Measurements from ENCODE around the gene CASK. TPM values are rescaled to one million over a fixed set of nuclear protein-coding genes. Genes with fewer than 3 reads are reported as not detected.

CASK gene
- total RNA-seq, 1 donor: 55.4 TPM

GRCh38 chrX:41596596-41596995 is 326.8 kb downstream of the CASK start:
- Histone ChIP-seq H3K4me3 (ENCODE audit: insufficient read depth, low read length) (no peak overlapping the region), H3K4me1 (ENCODE audit: insufficient read depth, low read length) (peaks cover 3% of the 10 kb centered on the region), H3K9me3 (ENCODE audit: low read depth, low read length) (no peaks in the 10 kb centered on the region), H3K27me3 (ENCODE audit: insufficient read depth, low read length) (peaks cover 4% of the 10 kb centered on the region), H2AFZ (ENCODE audit: low read length) (no peak overlapping the region), H4K20me1 (ENCODE audit: insufficient read depth, low read length) (no peaks in the 10 kb centered on the region), H3K79me2 (ENCODE audit: insufficient read depth, low read length) (no peaks in the 10 kb centered on the region), H3K36me3 (ENCODE audit: insufficient read depth, low read length) (no peaks in the 10 kb centered on the region), H3K4me2 (ENCODE audit: insufficient read depth, low read length) (no peak overlapping the region), H3K27ac (ENCODE audit: low read depth, low read length) (no peak overlapping the region)
- no peak for DNase-seq (ENCODE audit: insufficient read length, low spot score, missing footprints)
- TF ChIP-seq CTCF (IDR thresholded peaks at IDR 0.05; ENCODE audit: extremely low read depth, low read depth, low read length): no peak

- TF ChIP-seq CTCF (IDR thresholded peaks at IDR 0.05; ENCODE audit: extremely low read depth, low read depth, low read length): no peak
- Histone ChIP-seq H3K27ac (ENCODE audit: low read depth, low read length) (no peak overlapping the region), H3K79me2 (ENCODE audit: insufficient read depth, low read length) (no peaks in the 10 kb centered on the region), H3K4me2 (ENCODE audit: insufficient read depth, low read length) (no peak overlapping the region), H3K27me3 (ENCODE audit: insufficient read depth, low read length) (peaks cover 4% of the 10 kb centered on the region), H3K9me3 (ENCODE audit: low read depth, low read length) (no peaks in the 10 kb centered on the region), H3K36me3 (ENCODE audit: insufficient read depth, low read length) (no peaks in the 10 kb centered on the region), H3K4me3 (ENCODE audit: insufficient read depth, low read length) (no peak overlapping the region), H2AFZ (ENCODE audit: low read length) (no peak overlapping the region), H3K4me1 (ENCODE audit: insufficient read depth, low read length) (peaks cover 3% of the 10 kb centered on the region), H4K20me1 (ENCODE audit: insufficient read depth, low read length) (no peaks in the 10 kb centered on the region)
- DNase-seq (ENCODE audit: insufficient read length, low spot score, missing footprints): no peak
These were observed 328.7 kb downstream of the CASK start for GRCh38 chrX:41594634-41595033.

DNA sequence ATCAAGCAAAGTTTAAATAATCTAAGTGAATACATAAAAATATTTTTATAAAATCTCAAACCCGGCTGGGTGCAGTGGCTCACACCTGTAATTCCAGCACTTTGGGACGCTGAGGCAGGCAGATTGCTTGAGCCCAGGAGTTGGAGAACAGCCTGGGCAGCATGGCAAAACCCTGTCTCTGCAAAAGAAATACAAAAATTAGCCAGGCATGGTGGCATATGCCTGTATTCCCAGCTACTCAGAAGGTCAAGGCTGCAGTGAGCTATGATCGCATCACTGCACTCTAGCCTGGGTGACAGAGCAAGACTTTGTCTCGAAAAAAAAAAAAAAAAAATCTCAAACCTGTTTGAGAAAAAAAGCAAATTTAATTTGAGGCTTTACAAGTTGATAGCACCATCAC is 331.4 kb downstream of the CASK start:
- Histone ChIP-seq H4K20me1 (ENCODE audit: insufficient read depth, low read length) (no peaks in the 10 kb centered on the region), H3K4me3 (ENCODE audit: insufficient read depth, low read length) (no peak overlapping the region), H3K27ac (ENCODE audit: low read depth, low read length) (no peak overlapping the region), H3K4me1 (ENCODE audit: insufficient read depth, low read length) (no peaks in the 10 kb centered on the region), H3K79me2 (ENCODE audit: insufficient read depth, low read length) (no peaks in the 10 kb centered on the region), H3K9me3 (ENCODE audit: low read depth, low read length) (no peaks in the 10 kb centered on the region), H3K27me3 (ENCODE audit: insufficient read depth, low read length) (peaks cover 4% of the 10 kb centered on the region), H3K36me3 (ENCODE audit: insufficient read depth, low read length) (no peaks in the 10 kb centered on the region), H3K4me2 (ENCODE audit: insufficient read depth, low read length) (no peak overlapping the region), H2AFZ (ENCODE audit: low read length) (no peak overlapping the region)
- no peak for DNase-seq (ENCODE audit: insufficient read length, low spot score, missing footprints)
- TF ChIP-seq CTCF (IDR thresholded peaks at IDR 0.05; ENCODE audit: extremely low read depth, low read depth, low read length): no peak

DNA sequence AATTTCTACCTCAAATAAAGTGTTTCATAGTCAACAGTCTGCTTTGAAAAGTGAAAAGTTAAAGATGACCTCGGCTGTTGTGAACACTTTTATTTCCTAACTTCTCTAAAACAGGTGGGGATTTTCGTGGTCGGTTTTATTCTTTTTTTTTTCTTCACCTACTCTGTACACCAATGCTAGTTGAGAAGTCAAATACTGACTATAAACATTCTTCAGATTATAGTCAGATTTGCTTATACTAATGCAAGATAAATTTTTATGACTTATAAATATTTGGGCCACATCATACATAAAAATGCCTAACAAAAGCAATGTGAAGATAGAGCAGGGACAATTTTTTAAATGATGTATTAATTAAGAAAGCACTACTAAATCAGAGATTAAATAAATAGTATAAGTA is 332.7 kb downstream of the CASK start:
- Histone ChIP-seq H3K36me3 (ENCODE audit: insufficient read depth, low read length) (no peaks in the 10 kb centered on the region), H3K4me1 (ENCODE audit: insufficient read depth, low read length) (no peaks in the 10 kb centered on the region), H3K4me3 (ENCODE audit: insufficient read depth, low read length) (no peak overlapping the region), H3K4me2 (ENCODE audit: insufficient read depth, low read length) (no peak overlapping the region), H3K27me3 (ENCODE audit: insufficient read depth, low read length) (peaks cover 4% of the 10 kb centered on the region), H4K20me1 (ENCODE audit: insufficient read depth, low read length) (no peaks in the 10 kb centered on the region), H2AFZ (ENCODE audit: low read length) (no peak overlapping the region), H3K27ac (ENCODE audit: low read depth, low read length) (no peak overlapping the region), H3K9me3 (ENCODE audit: low read depth, low read length) (no peaks in the 10 kb centered on the region), H3K79me2 (ENCODE audit: insufficient read depth, low read length) (no peaks in the 10 kb centered on the region)
- no peak for TF ChIP-seq CTCF (IDR thresholded peaks at IDR 0.05; ENCODE audit: extremely low read depth, low read depth, low read length)
- no peak for DNase-seq (ENCODE audit: insufficient read length, low spot score, missing footprints)

Measured in osteoblast (primary cell).